ENCODE measurements around the gene STAG1. TPM values are rescaled to one million over a fixed set of nuclear protein-coding genes. Genes with fewer than 3 reads are reported as not detected.

STAG1 gene
- total and polyA plus RNA-seq, 8 donors: 7.5 to 105 (median 37.9) TPM

DNA sequence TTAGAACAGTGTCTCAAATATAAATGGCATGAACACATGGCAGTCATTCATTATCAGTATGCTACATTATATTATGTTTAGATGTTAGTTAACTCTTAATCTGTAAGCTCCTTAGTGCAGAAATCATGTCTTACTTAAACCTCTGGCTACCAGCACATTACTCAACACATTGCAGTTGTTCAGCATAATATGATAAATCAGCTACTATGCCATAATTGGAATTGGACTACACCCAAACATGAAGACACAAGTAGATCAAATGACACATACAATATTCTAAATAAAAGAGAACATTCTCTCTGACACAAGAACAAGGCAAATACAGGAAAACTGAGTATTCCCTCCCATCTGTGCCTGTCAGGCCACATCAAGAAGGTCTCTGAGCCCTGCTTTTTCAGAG, 385.9 kb downstream of the STAG1 start:
- Histone ChIP-seq H3K27ac (no peak overlapping the region), H3K27me3 (no peaks in the 10 kb centered on the region), H3K4me1 (no peaks in the 10 kb centered on the region), H3K4me3 (no peak overlapping the region), H3K9me3 (no peaks in the 10 kb centered on the region), H3K36me3 (peaks cover 7 to 48% (median 38%) of the 10 kb centered on the region in 4 donors)
- intact Hi-C loops (cut with DNase I; ENCODE audit: low total_unique reads): no loop called here
- no peak for DNase-seq
- TF ChIP-seq, protein P1, sequence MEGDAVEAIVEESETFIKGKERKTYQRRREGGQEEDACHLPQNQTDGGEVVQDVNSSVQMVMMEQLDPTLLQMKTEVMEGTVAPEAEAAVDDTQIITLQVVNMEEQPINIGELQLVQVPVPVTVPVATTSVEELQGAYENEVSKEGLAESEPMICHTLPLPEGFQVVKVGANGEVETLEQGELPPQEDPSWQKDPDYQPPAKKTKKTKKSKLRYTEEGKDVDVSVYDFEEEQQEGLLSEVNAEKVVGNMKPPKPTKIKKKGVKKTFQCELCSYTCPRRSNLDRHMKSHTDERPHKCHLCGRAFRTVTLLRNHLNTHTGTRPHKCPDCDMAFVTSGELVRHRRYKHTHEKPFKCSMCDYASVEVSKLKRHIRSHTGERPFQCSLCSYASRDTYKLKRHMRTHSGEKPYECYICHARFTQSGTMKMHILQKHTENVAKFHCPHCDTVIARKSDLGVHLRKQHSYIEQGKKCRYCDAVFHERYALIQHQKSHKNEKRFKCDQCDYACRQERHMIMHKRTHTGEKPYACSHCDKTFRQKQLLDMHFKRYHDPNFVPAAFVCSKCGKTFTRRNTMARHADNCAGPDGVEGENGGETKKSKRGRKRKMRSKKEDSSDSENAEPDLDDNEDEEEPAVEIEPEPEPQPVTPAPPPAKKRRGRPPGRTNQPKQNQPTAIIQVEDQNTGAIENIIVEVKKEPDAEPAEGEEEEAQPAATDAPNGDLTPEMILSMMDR (IDR thresholded peaks at IDR 0.05): no peak

DNA sequence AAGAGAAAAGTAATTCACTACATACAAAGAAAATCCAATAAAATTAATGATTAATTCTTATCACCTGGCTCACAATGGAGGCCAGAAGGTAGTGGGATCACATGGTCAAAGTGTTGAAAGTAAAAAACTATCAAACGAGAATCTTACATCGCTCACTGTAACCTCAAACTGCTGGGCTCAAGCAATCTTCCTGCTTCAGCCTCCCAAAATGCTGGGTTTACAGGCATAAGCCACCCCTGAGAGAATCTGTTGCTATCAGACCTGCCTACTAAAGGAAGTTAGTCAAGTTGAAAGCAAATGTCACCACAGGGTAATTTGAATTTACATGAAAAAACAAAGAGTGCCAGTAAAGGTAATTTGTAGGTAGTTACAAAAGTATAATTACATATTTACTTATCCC, 398.7 kb downstream of the STAG1 start:
- no peaks in the 10 kb centered on the region for H3K27me3 ChIP-seq
- TF ChIP-seq EP300 (IDR thresholded peaks at IDR 0.05) (no peak), POLR2AphosphoS5 (IDR thresholded peaks at IDR 0.05) (no peak), POLR2A (IDR thresholded peaks at IDR 0.05) (no peak)
- TF ChIP-seq, protein P1 (IDR thresholded peaks at IDR 0.05): no peak
- peaks cover 0 to 10% (median 0%) of the 10 kb centered on the region in 4 donors for H3K9me3 ChIP-seq
- no peak overlapping the region for H3K4me3 ChIP-seq
- peaks cover 5 to 28% (median 16%) of the 10 kb centered on the region in 4 donors for H3K4me1 ChIP-seq
- intact Hi-C loops (cut with DNase I; ENCODE audit: low total_unique reads): no loop called here
- peak in 1 of 2 donors; percentile 8 for DNase-seq
- no peak overlapping the region for H3K27ac ChIP-seq
- 20 to 59% (median 49%) methylated on average over 2 of the region's 2 CpGs for WGBS, 5 donors
- H3K36me3 ChIP-seq: peaks cover 0 to 39% (median 33%) of the 10 kb centered on the region in 4 donors

DNA sequence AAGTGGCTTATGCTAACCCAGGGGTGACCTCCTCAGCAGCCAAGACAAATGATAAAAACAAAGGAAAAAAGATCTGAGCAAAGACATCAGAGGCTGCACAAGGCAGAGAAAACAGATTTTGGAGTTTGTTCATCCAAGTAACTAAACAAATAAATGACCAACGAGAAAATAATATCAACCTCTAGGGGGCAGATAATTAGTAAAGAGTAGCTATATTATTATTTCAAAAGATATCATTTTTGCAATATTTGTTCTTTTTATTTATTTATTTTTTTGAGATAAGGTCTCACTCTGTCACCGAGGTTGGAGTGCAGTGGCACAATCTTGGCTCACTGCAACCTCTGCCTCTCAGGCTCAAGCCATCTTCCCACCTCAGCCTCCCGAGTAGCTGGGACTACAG, 400.3 kb downstream of the STAG1 start:
- Histone ChIP-seq H3K4me1 (peaks cover 5 to 28% (median 16%) of the 10 kb centered on the region in 4 donors), H3K4me3 (no peak overlapping the region), H3K27me3 (no peaks in the 10 kb centered on the region), H3K36me3 (peaks cover 0 to 34% (median 26%) of the 10 kb centered on the region in 4 donors), H3K9me3 (peaks cover 0 to 10% (median 0%) of the 10 kb centered on the region in 4 donors), H3K27ac (no peak overlapping the region)
- intact Hi-C loops (cut with DNase I; ENCODE audit: low total_unique reads): no loop called here
- 47 to 70% (median 52%) methylated on average over 3 of the region's 3 CpGs for WGBS, 5 donors
- TF ChIP-seq POLR2AphosphoS5 (IDR thresholded peaks at IDR 0.05) (no peak), POLR2A (IDR thresholded peaks at IDR 0.05) (no peak), EP300 (IDR thresholded peaks at IDR 0.05) (no peak)
- TF ChIP-seq, protein P1 (IDR thresholded peaks at IDR 0.05): peak in 2 of 7 experiments; percentile 9 to 19
- no peak for DNase-seq

DNA sequence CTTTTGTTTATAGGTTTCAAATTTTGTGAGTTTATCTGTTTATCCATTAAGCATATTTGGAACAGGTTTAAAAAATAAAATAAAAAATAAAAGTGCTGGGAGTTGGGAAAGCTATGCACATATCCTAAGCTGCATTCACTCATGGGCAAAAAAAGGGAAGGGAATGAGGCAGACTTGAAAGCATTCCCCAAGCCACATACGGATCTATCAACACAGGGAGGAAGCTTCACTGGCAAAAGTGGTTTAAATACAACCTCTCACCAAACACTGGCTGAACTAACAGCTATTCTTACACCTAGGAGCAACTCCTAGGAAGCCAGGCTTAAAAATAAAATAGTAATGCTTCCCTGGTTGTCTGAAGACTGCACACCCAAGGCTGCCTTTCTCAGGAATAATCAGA, 400.8 kb downstream of the STAG1 start:
- TF ChIP-seq, protein P1 (IDR thresholded peaks at IDR 0.05): no peak
- TF ChIP-seq EP300 (IDR thresholded peaks at IDR 0.05) (no peak), POLR2A (IDR thresholded peaks at IDR 0.05) (no peak), POLR2AphosphoS5 (IDR thresholded peaks at IDR 0.05) (no peak)
- no peak for DNase-seq
- Histone ChIP-seq H3K4me1 (peaks cover 5 to 28% (median 16%) of the 10 kb centered on the region in 4 donors), H3K36me3 (peaks cover 0 to 28% (median 21%) of the 10 kb centered on the region in 4 donors), H3K27ac (no peak overlapping the region), H3K27me3 (no peaks in the 10 kb centered on the region), H3K9me3 (peaks cover 0 to 8% (median 0%) of the 10 kb centered on the region in 4 donors), H3K4me3 (no peak overlapping the region)
- intact Hi-C loops (cut with DNase I; ENCODE audit: low total_unique reads): no loop called here
- 58 to 88% (median 71%) methylated on average over 1 of the region's 1 CpG for WGBS, 5 donors

Data from stomach (tissue), 9 donors.